H1 (cell line): ENCODE data around the gene TPO. TPM values are rescaled to one million over a fixed set of nuclear protein-coding genes. Genes with fewer than 3 reads are reported as not detected.

Experiments used
- JUND ChIP-seq: IDR thresholded peaks from 2 replicates; pipeline ENCODE4 v1.6.1; 2011; ENCODE audit warnings: mild to moderate bottlenecking, improper control_type of control experiment, low read length
- RFX5 ChIP-seq: IDR thresholded peaks from 2 replicates; pipeline ENCODE4 v1.6.1; 2011; ENCODE audit warnings: low read depth, low read length, improper control_type of control experiment, borderline replicate concordance
- SP4 ChIP-seq: IDR thresholded peaks from 2 replicates; pipeline ENCODE4 v1.6.1; 2012; ENCODE audit warnings: low read length, inconsistent platforms
- USF2 ChIP-seq: IDR thresholded peaks from 2 replicates; pipeline ENCODE4 v1.6.1; 2011; ENCODE audit warnings: low read length, improper control_type of control experiment
- polyA plus RNA-seq, 7 experiments: library from polyadenylated mRNA; depleted of rRNA in 3 of 7; stranded (reverse) in 5 of 7; unstranded in 2 of 7; fragments of >200 nt in 5 of 7; fragments of 200-250 nt in 2 of 7; gene quantifications; 1 replicate in 5 of 7; 2 replicates in 1 of 7; 4 replicates in 1 of 7; pipeline versions ENCODE4 v1.2.1 to v1.2.3, GENCODE V29; 2011 to 2013; ENCODE audit warnings: missing spikeins in 2 of 7, mixed read lengths in 2 of 7
- total RNA-seq: library from RNA; stranded (reverse); fragmentation: NEBNext Ultra II Directional; extraction: Animal tissue kit (Norgen Biotek cat#: 25700); gene quantifications from 2 replicates; pipeline ENCODE4 v1.2.1, GENCODE V29; 2021

Gene TPO
- total and polyA plus RNA-seq, 2 of the 8 experiments (the other 6 are each of a cell fraction or from before 2014, with no cell fraction given), result not detected

GRCh38 chr2:1585635-1586034 lies 172.4 kb downstream of the TPO start (continued):
- TF ChIP-seq USF2 (no peak), RFX5 (no peak), JUND (no peak), SP4 (no peak)
